GM12892 (cell line): ENCODE measurements around the gene MYCBP2.

Experiments
- POLR2A ChIP-seq: IDR thresholded peaks from 2 replicates; pipeline ENCODE4 v1.6.1; 2011; ENCODE audit warnings: low read depth, low read length, control low read depth
- POLR2AphosphoS5 ChIP-seq: IDR thresholded peaks from 2 replicates; pipeline ENCODE4 v1.6.1; 2011; ENCODE audit warnings: low read depth, low read length, control low read depth
- TAF1 ChIP-seq: IDR thresholded peaks from 2 replicates; pipeline ENCODE4 v1.6.1; 2011; ENCODE audit warnings: low read depth, mild to moderate bottlenecking, control low read depth, low read length, borderline replicate concordance

- TF ChIP-seq TAF1 (no peak), POLR2AphosphoS5 (no peak), POLR2A (no peak)
Measured at GRCh38 chr13:77349365-77349764, 22.5 kb upstream of the MYCBP2 start.
